Keratinocyte (primary cell): ENCODE measurements around the gene CHST8. TPM values are rescaled to one million over a fixed set of nuclear protein-coding genes. Genes with fewer than 3 reads are reported as not detected.

Experiments used
- DNase-seq: peaks from one replicate; pipeline ENCODE4 v3.0.0-alpha.2; 2011; ENCODE audit warnings: low read depth, missing footprints, low spot score
- FAIRE-seq: peaks from 2 replicates; lab custom pipeline; 2011; peaks lifted over from hg19 to GRCh38; lab: Jason Lieb, UNC
- H2AFZ ChIP-seq: 2 replicates; pipeline ENCODE4 v1.6.0; 2012; ENCODE audit warnings: low read length, control low read depth, inconsistent platforms; ENCODE audit not compliant: control insufficient read depth
- H3K27ac ChIP-seq: 2 replicates; pipeline ENCODE4 v1.5.1; 2011; ENCODE audit warnings: low read length; ENCODE audit not compliant: control insufficient read depth, insufficient read depth
- H3K27me3 ChIP-seq: 3 replicates; pipeline ENCODE4 v1.6.0; 2011; ENCODE audit warnings: low read length; ENCODE audit not compliant: control insufficient read depth, insufficient read depth; ENCODE audit errors: extremely low read depth
- H3K36me3 ChIP-seq, 2 experiments: 2 replicates in 1 of 2; 3 replicates in 1 of 2; pipeline ENCODE4 v1.5.1; 2011; ENCODE audit warnings: low read length in 2 of 2, mild to moderate bottlenecking in 1 of 2; ENCODE audit not compliant: control insufficient read depth in 2 of 2, insufficient read depth in 2 of 2; ENCODE audit errors: extremely low read depth in 1 of 2
- H3K4me1 ChIP-seq: 3 replicates; pipeline ENCODE4 v1.5.1; 2011; ENCODE audit warnings: low read length; ENCODE audit not compliant: control insufficient read depth, insufficient read depth; ENCODE audit errors: extremely low read depth
- H3K4me2 ChIP-seq: 3 replicates; pipeline ENCODE4 v1.6.0; 2011; ENCODE audit warnings: low read depth, low read length; ENCODE audit not compliant: control insufficient read depth, insufficient read depth; ENCODE audit errors: extremely low read depth
- H3K4me3 ChIP-seq, 3 experiments: fragments of 200-600 bp in 1 of 3; sonication (generic) in 1 of 3; 2 replicates in 2 of 3; 3 replicates in 1 of 3; pipeline ENCODE4 v1.5.1; 2011 to 2016; ENCODE audit warnings: low read length in 3 of 3, mild to moderate bottlenecking in 3 of 3, control low read depth in 2 of 3, inconsistent platforms in 1 of 3, low read depth in 1 of 3, mixed read lengths in 1 of 3, mixed run types in 1 of 3, moderate library complexity in 1 of 3; ENCODE audit not compliant: control insufficient read depth in 2 of 3, insufficient read depth in 2 of 3; ENCODE audit errors: extremely low read depth in 1 of 3
- H3K79me2 ChIP-seq: 2 replicates; pipeline ENCODE4 v1.6.0; 2012; ENCODE audit warnings: low read length; ENCODE audit not compliant: control insufficient read depth, insufficient read depth
- H3K9ac ChIP-seq: 3 replicates; pipeline ENCODE4 v1.6.0; 2011; ENCODE audit warnings: low read length; ENCODE audit not compliant: control insufficient read depth, insufficient read depth; ENCODE audit errors: extremely low read depth
- H3K9me1 ChIP-seq: 3 replicates; pipeline ENCODE4 v1.6.0; 2011; ENCODE audit warnings: low read length; ENCODE audit not compliant: control insufficient read depth, insufficient read depth; ENCODE audit errors: extremely low read depth
- H3K9me3 ChIP-seq: 2 replicates; pipeline ENCODE4 v1.5.1; 2012; ENCODE audit warnings: low read depth, low read length; ENCODE audit not compliant: control insufficient read depth
- H4K20me1 ChIP-seq: 3 replicates; pipeline ENCODE4 v1.6.0; 2011; ENCODE audit warnings: low read length; ENCODE audit not compliant: control insufficient read depth, insufficient read depth; ENCODE audit errors: extremely low read depth
- CTCF ChIP-seq, 3 experiments: IDR thresholded peaks in 1 of 3; conservative IDR thresholded peaks in 1 of 3; optimal IDR thresholded peaks in 1 of 3; 2 replicates in 2 of 3; 3 replicates in 1 of 3; pipeline versions ENCODE3 to v1.5.1; 2011; ENCODE audit warnings: low read length in 3 of 3, mild to moderate bottlenecking in 3 of 3, moderate library complexity in 2 of 3, control low read depth in 1 of 3, inconsistent platforms in 1 of 3; ENCODE audit not compliant: insufficient read depth in 2 of 3; ENCODE audit errors: extremely low read depth in 1 of 3
- EZH2 ChIP-seq: IDR thresholded peaks from one replicate; pipeline ENCODE4 v1.6.1; 2012; ENCODE audit warnings: inconsistent platforms, mild to moderate bottlenecking, low read length, moderate library complexity
- dilution Hi-C: fragments of 300-500 bp; cut with MboI; formaldehyde crosslinking; loops from one replicate; pipeline ENCODE4 v1.7.0; 2020; ENCODE audit warnings: low sequenced_read_pairs; ENCODE audit not compliant: extremely low pct_ligation_motif_present
- polyA plus RNA-seq, 5 experiments: library from polyadenylated mRNA; depleted of rRNA in 3 of 5; stranded (reverse) in 3 of 5; stranded (forward) in 1 of 5; unstranded in 1 of 5; fragments of >200 nt; gene quantifications; 1 replicate in 1 of 5; 2 replicates in 3 of 5; 3 replicates in 1 of 5; pipeline versions ENCODE4 v1.2.1 to v1.2.3, GENCODE V29; 2011 to 2012; ENCODE audit warnings: missing spikeins in 2 of 5, low read depth in 1 of 5, low replicate concordance in 1 of 5

The CHST8 gene
- polyA plus RNA-seq, 1 donor (not counting 4 experiments of a cell fraction or from before 2014, with no cell fraction given), result not detected

DNA sequence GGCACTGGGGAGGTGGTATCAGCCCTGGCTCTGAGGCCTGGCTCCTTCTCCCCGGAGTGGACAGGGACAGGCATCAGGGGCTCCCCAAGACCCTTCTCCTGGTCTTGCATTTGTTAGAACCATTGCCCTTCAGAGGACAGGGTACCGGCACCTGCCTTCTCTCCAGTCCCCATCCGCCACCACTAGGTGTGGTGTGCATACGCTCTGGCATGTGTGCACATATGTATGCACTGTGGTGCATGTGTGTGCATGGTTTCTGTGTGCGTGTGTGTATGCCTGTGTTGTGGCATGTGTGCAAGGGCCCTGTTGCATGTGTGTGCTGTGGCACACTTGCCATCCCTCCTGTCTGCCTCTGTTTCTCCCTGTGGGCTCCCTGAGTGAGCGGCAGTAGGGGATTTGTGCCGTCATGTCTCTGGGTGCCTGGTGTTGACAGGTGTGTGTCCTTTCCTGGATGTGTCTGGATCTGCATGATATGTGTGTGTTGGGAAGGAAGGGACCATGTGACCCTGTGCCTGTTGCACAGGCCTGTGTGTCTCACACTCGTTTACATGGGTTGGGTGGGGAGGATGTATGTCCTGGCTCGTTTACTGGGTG, 184.2 kb downstream of the CHST8 start:
- peak overlapping the region; percentile 32 for H3K4me2 ChIP-seq
- H2AFZ ChIP-seq, result no peak overlapping the region
- DNase-seq (no peak), FAIRE-seq (no peak)
- no peak overlapping the region for H3K4me3 ChIP-seq
- peaks cover 7% of the 10 kb centered on the region for H3K79me2 ChIP-seq
- H3K9ac ChIP-seq, result no peak overlapping the region
- TF ChIP-seq EZH2 (no peak), CTCF (optimal IDR thresholded peaks at IDR 0.05 in 1 of 3, IDR thresholded peaks at IDR 0.05 in 1 of 3, conservative IDR thresholded peaks at IDR 0.05 in 1 of 3; ENCODE audit: extremely low read depth in 1 of 3, insufficient read depth in 2 of 3, low read length in 3 of 3) (no peak)
- dilution Hi-C loops, result no loop called here
- peaks cover 6 to 44% of the 10 kb centered on the region in 2 experiments for H3K36me3 ChIP-seq
- H3K27me3 ChIP-seq, result no peaks in the 10 kb centered on the region
- peaks cover 24% of the 10 kb centered on the region for H3K4me1 ChIP-seq
- peaks cover 3% of the 10 kb centered on the region for H3K9me1 ChIP-seq
- H4K20me1 ChIP-seq, result peaks cover 10% of the 10 kb centered on the region
- H3K9me3 ChIP-seq, result no peaks in the 10 kb centered on the region
- no peak overlapping the region for H3K27ac ChIP-seq

- Histone ChIP-seq H3K27ac (no peak overlapping the region), H2AFZ (no peak overlapping the region), H3K4me1 (peaks cover 24% of the 10 kb centered on the region), H4K20me1 (peaks cover 10% of the 10 kb centered on the region), H3K79me2 (peaks cover 7% of the 10 kb centered on the region), H3K9me1 (peaks cover 3% of the 10 kb centered on the region), H3K9me3 (no peaks in the 10 kb centered on the region), H3K9ac (no peak overlapping the region), H3K4me2 (peak overlapping the region; percentile 32), H3K27me3 (no peaks in the 10 kb centered on the region), H3K4me3 (no peak overlapping the region), H3K36me3 (peaks cover 3 to 39% of the 10 kb centered on the region in 2 experiments)
- peak; percentile 63 for FAIRE-seq
- DNase-seq, result no peak
- dilution Hi-C loops, result no loop called here
- TF ChIP-seq EZH2, result no peak
Measured at GRCh38 chr19:33806434-33806881, 184.7 kb downstream of the CHST8 start.
